Myocyte (in vitro differentiated cells): ENCODE measurements around the gene PNCK. TPM values are rescaled to one million over a fixed set of nuclear protein-coding genes. Genes with fewer than 3 reads are reported as not detected.
A peak's percentile ranks its signal among the peaks of the same experiment; 100 is the strongest.
"Not testable (repeated sequence)": the region's sequence is repeated elsewhere in the genome, so short reads cannot be mapped to it uniquely, and the experiment has no call there.

Experiments
- DNase-seq: peaks from one replicate; pipeline ENCODE4 v3.0.0-alpha.2; 2012; ENCODE audit warnings: low read depth
- polyA plus RNA-seq: library from polyadenylated mRNA; unstranded; fragments of >200 nt; gene quantifications from one replicate; pipeline ENCODE4 v1.2.1, GENCODE V29; 2012; ENCODE audit warnings: missing spikeins
- total RNA-seq: library from RNA; depleted of rRNA; stranded (reverse); fragments of >200 nt; gene quantifications from 2 replicates; pipeline ENCODE4 v1.2.3, GENCODE V29; 2014

The PNCK gene
- total RNA-seq: 1.1 and 2.1 TPM in 2 replicates
- polyA plus RNA-seq: 2.0 TPM

DNA sequence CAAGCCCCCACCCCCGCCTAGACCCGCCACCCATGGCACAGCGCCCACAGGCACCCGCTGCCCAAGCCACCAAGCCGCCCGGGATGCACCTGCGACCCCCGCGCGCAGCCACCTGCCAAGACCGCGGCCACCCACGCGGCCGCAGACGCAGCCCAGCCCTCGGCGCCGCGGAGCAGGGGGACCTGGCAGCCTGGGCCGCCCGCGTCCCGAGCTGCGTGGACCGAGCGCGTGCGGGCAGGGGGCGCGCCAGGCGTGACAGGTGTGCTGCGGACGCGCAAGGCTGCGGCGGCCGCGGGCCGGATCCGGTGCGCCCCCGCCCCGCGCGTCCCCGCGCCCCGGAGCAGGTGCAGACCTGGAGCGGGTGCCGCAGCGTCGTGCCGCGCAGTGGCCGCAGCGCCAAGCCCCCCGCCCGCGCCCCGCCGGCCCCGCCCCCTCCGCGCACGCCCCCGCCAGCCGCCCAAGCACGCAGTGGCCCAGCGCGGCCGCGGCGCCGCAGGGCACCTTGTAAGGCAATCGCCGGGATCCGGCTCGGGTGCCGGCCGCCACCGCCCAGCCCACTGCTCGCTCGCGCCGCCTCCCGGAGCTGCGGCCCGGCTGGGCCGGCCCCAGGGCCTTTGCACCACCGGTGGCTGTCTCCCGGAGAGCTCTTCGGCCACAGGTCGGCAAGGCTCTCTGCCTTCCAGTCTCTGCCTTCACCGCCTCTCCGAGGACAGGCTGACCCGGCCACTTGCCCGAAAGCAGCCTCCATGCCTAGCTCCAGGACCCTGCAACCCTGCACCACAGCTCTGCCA, at the start of gene PNCK:
Gene PNCK (minus strand): TSS at position 386 of the 791 bp plus-strand sequence. CDS start 737 bp downstream, outside the sequence.
- DNase-seq: no peak

- DNase-seq: no peak
These were observed 49.2 kb upstream of the PNCK start for GRCh38 chrX:153722704-153723350.

GRCh38 chrX:153719701-153720100, 46.1 kb upstream of the PNCK start:
- DNase-seq: no peak

DNA sequence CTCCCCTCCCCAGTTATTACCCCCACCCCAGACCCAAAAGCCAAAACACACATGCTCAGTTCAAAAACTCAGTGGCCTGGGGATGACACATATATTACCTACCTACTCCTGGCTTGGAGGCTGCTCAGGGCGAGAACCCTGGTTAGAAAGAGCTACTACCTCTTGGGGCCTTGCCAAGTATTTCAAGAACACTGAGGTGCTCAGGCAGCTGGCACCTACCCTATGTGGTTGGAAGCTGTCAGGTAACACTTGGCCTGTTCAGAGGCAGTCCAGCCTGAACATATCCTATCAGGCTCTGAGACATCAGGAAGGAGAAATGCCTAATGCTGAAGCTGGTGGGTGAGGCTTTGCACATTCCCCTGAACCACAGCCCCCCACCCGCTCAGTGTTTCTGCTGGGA, 45.6 kb upstream of the PNCK start:
- no peak for DNase-seq

DNA sequence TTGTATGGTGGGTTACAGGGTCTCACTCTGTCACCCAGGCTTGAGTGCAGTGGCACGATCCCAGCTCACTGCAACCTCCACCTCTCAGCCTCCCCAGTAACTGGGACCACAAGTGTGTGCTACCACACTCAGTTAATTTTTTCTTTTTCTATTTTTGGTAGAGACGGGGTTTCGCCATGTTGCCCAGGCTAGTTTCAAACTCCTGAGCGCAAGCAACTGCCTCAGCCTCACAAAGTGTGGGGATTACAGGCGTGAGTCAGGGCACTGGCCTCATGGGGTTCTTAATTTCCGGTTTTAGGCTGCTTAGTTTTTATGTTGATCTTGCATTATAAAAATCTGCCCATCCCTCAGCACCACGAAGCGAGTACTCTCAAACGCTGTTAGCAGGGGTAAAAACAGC, 43.8 kb upstream of the PNCK start:
- DNase-seq: no peak

- DNase-seq: no peak
These were observed 40.6 kb upstream of the PNCK start for GRCh38 chrX:153714256-153714655.

DNA sequence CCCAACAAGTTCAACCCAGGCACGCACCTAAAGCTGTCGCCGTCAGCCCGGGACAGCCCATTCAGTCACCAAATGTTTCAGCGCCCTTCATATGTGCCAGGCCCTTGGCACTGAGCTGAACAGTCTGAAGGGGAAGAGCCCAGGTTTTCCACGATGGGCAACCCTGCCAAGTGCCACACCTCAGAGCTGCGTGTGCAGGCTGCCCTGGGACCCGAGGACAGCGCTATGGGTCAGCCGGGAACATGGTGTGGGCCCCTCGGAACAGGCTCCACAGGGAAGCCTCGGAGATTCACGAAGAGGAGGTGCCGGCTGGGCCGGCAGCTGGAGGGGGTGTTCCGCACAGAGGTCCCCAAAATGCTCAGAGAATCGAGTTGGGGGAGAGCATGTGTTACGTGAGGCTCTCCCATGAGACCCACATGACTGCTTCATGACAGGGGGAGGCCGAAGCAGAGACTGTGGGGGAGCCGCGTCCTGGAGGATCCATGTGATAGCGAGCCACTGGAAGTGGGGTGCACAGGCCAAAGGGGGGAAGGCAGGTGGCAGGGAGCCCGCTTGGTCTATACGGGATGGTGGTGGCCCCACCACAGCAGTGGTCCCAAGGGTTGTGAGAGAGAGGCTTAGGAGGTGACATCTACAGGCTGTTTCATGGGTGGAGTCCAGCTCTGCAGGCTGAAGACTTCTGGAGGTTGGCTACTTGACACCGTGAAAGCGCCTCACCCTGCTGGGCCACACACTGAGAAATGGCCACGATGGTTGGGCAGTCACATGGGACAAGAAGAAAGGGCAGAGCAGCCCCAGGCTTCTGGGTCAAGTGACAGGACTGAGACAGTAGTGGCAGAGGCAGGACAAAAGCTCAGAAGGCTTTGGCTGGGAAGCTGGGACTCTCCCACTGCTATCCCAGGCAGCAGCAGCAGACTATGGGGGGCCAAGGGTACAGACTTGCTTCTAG, 36.4 kb upstream of the PNCK start:
- no peak for DNase-seq

- DNase-seq: peak; percentile 78
These were observed 34.8 kb upstream of the PNCK start for GRCh38 chrX:153708415-153708814.

DNA sequence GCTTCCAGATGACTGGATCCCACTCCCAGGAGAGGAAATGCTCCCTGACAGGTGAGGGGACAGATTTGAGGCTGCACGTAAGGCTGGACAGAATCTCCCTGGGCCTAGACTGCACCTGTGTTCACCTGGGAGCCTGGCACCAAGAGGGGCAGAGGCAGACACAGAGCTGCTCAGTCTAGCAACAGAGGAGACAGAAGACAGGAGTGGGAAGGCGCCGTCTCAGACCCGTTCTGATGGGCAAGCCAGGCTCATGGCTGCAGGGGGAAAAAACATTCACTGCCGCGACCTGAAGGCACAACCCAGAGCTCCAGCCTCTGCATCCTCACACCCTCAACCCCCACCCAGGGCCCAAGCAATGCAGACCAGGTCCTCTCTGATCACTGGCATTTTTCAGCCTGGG, 33.8 kb upstream of the PNCK start:
- DNase-seq: no peak

DNA sequence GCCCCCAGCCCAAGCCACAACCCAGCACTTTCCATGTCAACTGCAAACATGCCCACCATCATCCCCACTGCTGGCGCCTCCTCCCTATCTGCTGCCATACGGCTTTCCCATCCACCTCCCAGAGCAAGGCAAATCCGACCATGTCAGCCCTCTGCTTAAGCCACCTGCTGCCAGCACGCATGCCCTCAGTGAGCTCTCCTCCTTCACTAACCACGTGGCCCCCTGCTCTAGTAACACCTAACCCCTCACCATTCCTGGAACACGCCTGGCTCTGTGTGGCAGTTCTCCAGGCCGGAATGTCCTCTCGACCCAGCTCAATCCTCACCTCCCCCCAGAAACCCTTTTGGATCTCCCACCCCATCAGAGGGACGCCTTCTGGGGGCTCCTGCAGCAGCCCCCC, 33.2 kb upstream of the PNCK start:
- DNase-seq: peak; percentile 35

DNA sequence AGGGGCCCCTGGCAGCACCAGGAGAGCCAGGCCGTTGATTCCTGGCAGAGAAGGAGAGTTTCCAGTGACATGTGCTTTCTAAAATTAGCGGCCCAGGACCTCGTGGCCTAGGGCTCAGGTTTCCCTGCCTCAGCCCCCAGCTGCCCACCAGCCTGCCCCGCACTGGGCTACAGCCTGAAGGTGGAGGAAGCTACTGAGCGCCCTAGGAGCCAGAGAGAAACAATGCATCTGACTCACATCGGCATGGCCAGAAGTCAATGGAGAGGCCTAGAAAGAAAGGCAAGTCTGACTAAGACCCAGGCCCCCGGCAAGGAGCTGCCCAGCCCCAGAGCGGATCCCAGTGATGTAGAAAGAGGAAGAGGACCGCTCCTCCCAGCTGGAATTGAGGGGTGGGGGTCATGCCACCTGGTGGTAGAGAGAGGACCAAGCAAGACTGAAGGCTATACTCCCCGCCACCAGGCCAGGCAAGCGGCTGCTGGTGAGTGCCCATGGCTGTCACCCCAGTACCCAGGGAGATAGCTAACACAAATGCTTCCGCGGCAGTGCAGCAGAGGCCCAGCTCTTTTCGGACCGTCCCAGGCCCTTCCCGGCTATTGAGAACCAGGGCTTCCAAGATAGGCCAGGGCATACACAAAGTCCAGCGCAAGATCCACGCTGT, 31.9 kb upstream of the PNCK start:
- peak; percentile 77 for DNase-seq

- not testable (repeated sequence) for DNase-seq
These were observed 31.2 kb upstream of the PNCK start for GRCh38 chrX:153704631-153705402.

- DNase-seq: no peak
These were observed 30.5 kb upstream of the PNCK start for GRCh38 chrX:153704021-153704526.

DNA sequence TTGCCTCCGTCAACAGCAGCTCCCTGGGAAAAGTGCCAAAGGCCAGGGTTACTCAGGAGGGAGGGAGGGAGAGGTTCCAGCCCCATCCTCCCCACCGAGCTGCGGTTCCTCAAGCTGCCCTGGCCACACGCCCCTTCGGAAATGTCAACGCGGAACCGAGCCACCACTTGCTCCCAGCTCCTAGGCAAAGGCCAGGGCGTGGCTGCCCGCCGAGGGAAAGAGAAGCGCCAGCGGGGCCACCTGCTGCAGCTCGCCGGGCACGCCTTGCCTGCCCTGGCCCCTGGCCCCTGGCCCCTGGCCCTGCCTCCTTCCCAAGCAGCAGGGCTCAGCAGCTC, 29.4 kb upstream of the PNCK start:
- peak; percentile 36 for DNase-seq

GRCh38 chrX:153702336-153703035, 28.9 kb upstream of the PNCK start:
- DNase-seq: no peak

- no peak for DNase-seq
These were observed 28.1 kb upstream of the PNCK start for GRCh38 chrX:153701706-153702105.

GRCh38 chrX:153700967-153701366, 27.4 kb upstream of the PNCK start:
- no peak for DNase-seq

GRCh38 chrX:153700376-153700945, 26.8 kb upstream of the PNCK start:
- DNase-seq: no peak

DNA sequence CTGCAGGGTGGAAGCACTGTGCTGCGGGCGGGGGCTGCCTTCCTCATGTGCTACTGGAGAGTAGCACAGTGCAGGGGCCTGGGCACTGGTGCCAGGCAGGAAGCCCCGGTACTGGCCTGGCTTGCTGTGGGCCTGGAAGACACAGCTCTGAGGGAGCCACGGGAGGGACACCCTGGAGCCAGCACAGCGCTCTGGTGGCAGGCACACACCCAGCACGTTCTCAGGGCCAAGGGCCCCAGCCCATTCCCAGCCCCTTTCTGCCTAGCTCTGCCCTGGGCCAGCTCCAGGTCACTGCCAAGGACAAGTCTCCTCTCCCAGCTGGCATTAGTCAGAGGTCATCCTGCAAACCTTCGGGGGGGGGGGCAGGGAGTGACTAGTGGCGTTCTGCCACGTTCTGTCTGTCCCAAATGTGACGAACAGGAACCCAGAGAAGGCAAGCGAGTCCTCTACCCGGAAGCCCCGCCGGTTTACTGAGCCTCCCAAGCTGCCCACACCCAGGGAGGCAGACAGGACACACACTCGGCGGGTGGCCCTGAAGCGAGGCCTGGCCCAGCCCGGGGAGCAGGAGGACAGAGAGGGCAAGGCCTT, 26.3 kb upstream of the PNCK start:
- DNase-seq: not testable (repeated sequence)
